Body of pancreas (tissue), 4 donors: Measurements from ENCODE around the gene PBX3. TPM values are rescaled to one million over a fixed set of nuclear protein-coding genes. Genes with fewer than 3 reads are reported as not detected.

Experiments used
- ATAC-seq: fragments of 150-250 bp; one replicate; pipeline ENCODE4 v1.9.1; 2016
- DNase-seq, 4 donors: peaks; one replicate each; pipeline ENCODE4 v3.0.0-alpha.2; 2019
- H3K27ac ChIP-seq, 4 donors: fragments of 200-600 bp; sonication (generic); 1 replicate in 3 of 4; 2 replicates in 1 of 4; pipeline versions ENCODE4 v1.5.1 to v1.6.1; 2016 to 2019; ENCODE audit warnings: mild to moderate bottlenecking in 1 of 4, mixed read lengths in 1 of 4, moderate library complexity in 1 of 4
- H3K27me3 ChIP-seq, 2 donors: fragments of 200-600 bp; sonication (generic); one replicate each; pipeline ENCODE4 v1.6.0; 2016; ENCODE audit warnings: mild to moderate bottlenecking in 1 of 2
- H3K36me3 ChIP-seq, 2 donors: fragments of 200-600 bp; sonication (generic); replicated peaks in 1 of 2; 2 replicates each; pipeline ENCODE4 v1.5.1; 2016; ENCODE audit warnings: low read depth in 2 of 2; ENCODE audit not compliant: insufficient read depth in 1 of 2
- H3K4me1 ChIP-seq: fragments of 200-600 bp; sonication (generic); one replicate; pipeline ENCODE4 v1.6.0; 2016
- H3K4me3 ChIP-seq, 2 donors: fragments of 200-600 bp; sonication (generic); 1 replicate in 1 of 2; 2 replicates in 1 of 2; pipeline ENCODE4 v1.5.1; 2016 to 2019
- H3K9me3 ChIP-seq, 3 donors: fragments of 200-600 bp; sonication (generic); 1 replicate in 2 of 3; 2 replicates in 1 of 3; pipeline ENCODE4 v1.5.1; 2016
- CTCF ChIP-seq, 7 experiments: fragments of 450-650 bp in 4 of 7; fragments of 200-600 bp in 3 of 7; sonication (generic) in 3 of 7; IDR thresholded peaks; one replicate each; pipeline ENCODE4 v1.5.1; 2016 to 2019; ENCODE audit warnings: antibody characterized with exemption in 7 of 7
- POLR2A ChIP-seq, 3 donors: fragments of 450-650 bp; IDR thresholded peaks; one replicate each; pipeline ENCODE4 v1.6.1; 2016; ENCODE audit warnings: antibody characterized with exemption in 3 of 3, mild to moderate bottlenecking in 2 of 3
- WGBS, 2 donors: methylation state at CpG; one replicate each; pipeline ENCODE4 v1.1.5; 2017; 5-methylcytosine and 5-hydroxymethylcytosine counted together
- intact Hi-C: fragments of 100-400 bp; cut with DNase I; formaldehyde crosslinking; loops from one replicate; pipeline ENCODE4 v1.15.1; 2023
- total RNA-seq, 2 donors: library from RNA; depleted of rRNA; stranded (reverse); fragments of >200 nt; gene quantifications; one replicate each; pipeline ENCODE4 v1.1.0, GENCODE V29; 2016

The PBX3 gene
- total RNA-seq, 2 donors from 2014 or later, result 12.5 to 36.3 TPM

GRCh38 chr9:125959315-125959714, 212.1 kb downstream of the PBX3 start:
- H3K4me1 ChIP-seq, result no peaks in the 10 kb centered on the region
- no peaks in the 10 kb centered on the region for H3K27me3 ChIP-seq
- no peak overlapping the region for H3K27ac ChIP-seq
- no peak overlapping the region for H3K4me3 ChIP-seq
- TF ChIP-seq CTCF (IDR thresholded peaks at IDR 0.05), result no peak
- no peak for TF ChIP-seq POLR2A (IDR thresholded peaks at IDR 0.05)
- no peaks in the 10 kb centered on the region for H3K36me3 ChIP-seq
- 89 to 98% methylated on average over 3 of the region's 3 CpGs for WGBS, 2 donors
- no peak for DNase-seq
- intact Hi-C loops, result no loop called here
- H3K9me3 ChIP-seq, result no peaks in the 10 kb centered on the region
- no peak for ATAC-seq

GRCh38 chr9:125959951-125960619, 212.9 kb downstream of the PBX3 start:
- Histone ChIP-seq H3K9me3 (no peaks in the 10 kb centered on the region), H3K36me3 (no peaks in the 10 kb centered on the region), H3K4me3 (no peak overlapping the region), H3K27me3 (no peaks in the 10 kb centered on the region), H3K27ac (no peak overlapping the region), H3K4me1 (no peaks in the 10 kb centered on the region)
- DNase-seq (no peak), ATAC-seq (no peak)
- 74 to 81% methylated on average over 6 of the region's 6 CpGs for WGBS, 2 donors
- TF ChIP-seq CTCF (IDR thresholded peaks at IDR 0.05) (no peak), POLR2A (IDR thresholded peaks at IDR 0.05) (no peak)
- intact Hi-C loops, result no loop called here

- TF ChIP-seq CTCF (IDR thresholded peaks at IDR 0.05) (no peak), POLR2A (IDR thresholded peaks at IDR 0.05) (no peak)
- no peak overlapping the region for H3K4me3 ChIP-seq
- DNase-seq (no peak), ATAC-seq (no peak)
- 87 to 88% methylated on average over 8 of the region's 8 CpGs for WGBS, 2 donors
- H3K27me3 ChIP-seq, result no peaks in the 10 kb centered on the region
- intact Hi-C loops, result no loop called here
- H3K4me1 ChIP-seq, result no peaks in the 10 kb centered on the region
- no peak overlapping the region for H3K27ac ChIP-seq
- H3K9me3 ChIP-seq, result no peaks in the 10 kb centered on the region
- no peaks in the 10 kb centered on the region for H3K36me3 ChIP-seq
Observed at GRCh38 chr9:125960626-125961025, 213.5 kb downstream of the PBX3 start.

- DNase-seq (no peak), ATAC-seq (no peak)
- no peak overlapping the region for H3K27ac ChIP-seq
- TF ChIP-seq CTCF (IDR thresholded peaks at IDR 0.05) (no peak), POLR2A (IDR thresholded peaks at IDR 0.05) (no peak)
- no peaks in the 10 kb centered on the region for H3K9me3 ChIP-seq
- WGBS, 2 donors, result 75 to 92% methylated on average over 7 of the region's 7 CpGs
- H3K4me3 ChIP-seq, result no peak overlapping the region
- intact Hi-C loops, result no loop called here
- no peaks in the 10 kb centered on the region for H3K36me3 ChIP-seq
- no peaks in the 10 kb centered on the region for H3K4me1 ChIP-seq
- H3K27me3 ChIP-seq, result no peaks in the 10 kb centered on the region
Observed at GRCh38 chr9:125961072-125961471, 213.9 kb downstream of the PBX3 start.

GRCh38 chr9:125963932-125964331, 216.8 kb downstream of the PBX3 start:
- Histone ChIP-seq H3K27me3 (no peaks in the 10 kb centered on the region), H3K27ac (no peak overlapping the region), H3K9me3 (no peaks in the 10 kb centered on the region), H3K4me3 (no peak overlapping the region), H3K36me3 (no peaks in the 10 kb centered on the region), H3K4me1 (no peaks in the 10 kb centered on the region)
- WGBS, 2 donors, result 68 to 87% methylated on average over 2 of the region's 2 CpGs
- no peak for ATAC-seq
- intact Hi-C loops, result no loop called here
- no peak for DNase-seq
- TF ChIP-seq CTCF (IDR thresholded peaks at IDR 0.05) (no peak), POLR2A (IDR thresholded peaks at IDR 0.05) (no peak)
